Sigmoid colon (tissue), 3 donors: Measurements from ENCODE around the gene RHBDF2.

ENCODE experiments used
- CTCF ChIP-seq, 4 experiments: fragments of 450-650 bp in 3 of 4; fragments of 200-600 bp in 1 of 4; IDR thresholded peaks; one replicate each; pipeline ENCODE4 v1.5.1; 2016 to 2019; ENCODE audit warnings: antibody characterized with exemption in 4 of 4, mild to moderate bottlenecking in 3 of 4, moderate library complexity in 2 of 4
- POLR2A ChIP-seq, 2 donors: fragments of 450-650 bp; IDR thresholded peaks; one replicate each; pipeline ENCODE4 v1.6.1; 2016; ENCODE audit warnings: antibody characterized with exemption in 2 of 2, mild to moderate bottlenecking in 2 of 2, moderate library complexity in 2 of 2

DNA sequence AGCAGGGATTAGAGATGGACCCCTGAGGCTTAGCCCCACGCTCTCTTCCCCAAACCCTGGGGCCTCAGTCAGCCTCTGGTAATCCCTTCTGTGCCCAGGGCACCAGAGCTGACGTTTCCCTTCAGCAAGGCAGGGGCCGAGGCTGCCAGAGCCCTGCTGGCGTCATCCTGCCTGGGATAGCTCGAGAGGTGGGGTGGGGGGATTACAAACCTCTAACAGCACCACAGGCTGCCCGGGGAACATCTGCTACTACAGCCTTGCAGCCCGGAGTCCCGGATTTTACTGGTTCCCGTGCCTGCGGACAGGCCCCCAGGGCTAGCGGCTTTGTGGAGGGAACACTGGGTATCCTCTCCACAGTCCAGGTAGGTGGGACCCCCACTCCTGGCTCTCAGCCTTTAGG, 33.9 kb downstream of the RHBDF2 start, which contains the start of gene AANAT:
- TF ChIP-seq POLR2A (IDR thresholded peaks at IDR 0.05) (no peak), CTCF (IDR thresholded peaks at IDR 0.05) (no peak)
